Subcutaneous adipose tissue (tissue), 4 donors: ENCODE data around the gene RAD51B. TPM values are rescaled to one million over a fixed set of nuclear protein-coding genes. Genes with fewer than 3 reads are reported as not detected.

ENCODE experiments used
- total RNA-seq, 4 donors: library from RNA; depleted of rRNA; stranded (reverse); fragments of >200 nt; gene quantifications; one replicate each; pipeline ENCODE4 v1.1.0, GENCODE V29; 2016
- TF ChIP-seq, protein P1 (sequence below): fragments of 450-650 bp; IDR thresholded peaks from one replicate; pipeline ENCODE4 v1.5.1; 2016; ENCODE audit warnings: low read depth, mild to moderate bottlenecking, control low read depth, antibody characterized with exemption, moderate library complexity

Gene RAD51B
- total RNA-seq, 4 donors from 2014 or later = 9.7 to 24.1 (median 16.7) TPM

GRCh38 chr14:68074765-68075381 is 255.3 kb downstream of the RAD51B start:
- TF ChIP-seq, protein P1, sequence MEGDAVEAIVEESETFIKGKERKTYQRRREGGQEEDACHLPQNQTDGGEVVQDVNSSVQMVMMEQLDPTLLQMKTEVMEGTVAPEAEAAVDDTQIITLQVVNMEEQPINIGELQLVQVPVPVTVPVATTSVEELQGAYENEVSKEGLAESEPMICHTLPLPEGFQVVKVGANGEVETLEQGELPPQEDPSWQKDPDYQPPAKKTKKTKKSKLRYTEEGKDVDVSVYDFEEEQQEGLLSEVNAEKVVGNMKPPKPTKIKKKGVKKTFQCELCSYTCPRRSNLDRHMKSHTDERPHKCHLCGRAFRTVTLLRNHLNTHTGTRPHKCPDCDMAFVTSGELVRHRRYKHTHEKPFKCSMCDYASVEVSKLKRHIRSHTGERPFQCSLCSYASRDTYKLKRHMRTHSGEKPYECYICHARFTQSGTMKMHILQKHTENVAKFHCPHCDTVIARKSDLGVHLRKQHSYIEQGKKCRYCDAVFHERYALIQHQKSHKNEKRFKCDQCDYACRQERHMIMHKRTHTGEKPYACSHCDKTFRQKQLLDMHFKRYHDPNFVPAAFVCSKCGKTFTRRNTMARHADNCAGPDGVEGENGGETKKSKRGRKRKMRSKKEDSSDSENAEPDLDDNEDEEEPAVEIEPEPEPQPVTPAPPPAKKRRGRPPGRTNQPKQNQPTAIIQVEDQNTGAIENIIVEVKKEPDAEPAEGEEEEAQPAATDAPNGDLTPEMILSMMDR = no peak

DNA sequence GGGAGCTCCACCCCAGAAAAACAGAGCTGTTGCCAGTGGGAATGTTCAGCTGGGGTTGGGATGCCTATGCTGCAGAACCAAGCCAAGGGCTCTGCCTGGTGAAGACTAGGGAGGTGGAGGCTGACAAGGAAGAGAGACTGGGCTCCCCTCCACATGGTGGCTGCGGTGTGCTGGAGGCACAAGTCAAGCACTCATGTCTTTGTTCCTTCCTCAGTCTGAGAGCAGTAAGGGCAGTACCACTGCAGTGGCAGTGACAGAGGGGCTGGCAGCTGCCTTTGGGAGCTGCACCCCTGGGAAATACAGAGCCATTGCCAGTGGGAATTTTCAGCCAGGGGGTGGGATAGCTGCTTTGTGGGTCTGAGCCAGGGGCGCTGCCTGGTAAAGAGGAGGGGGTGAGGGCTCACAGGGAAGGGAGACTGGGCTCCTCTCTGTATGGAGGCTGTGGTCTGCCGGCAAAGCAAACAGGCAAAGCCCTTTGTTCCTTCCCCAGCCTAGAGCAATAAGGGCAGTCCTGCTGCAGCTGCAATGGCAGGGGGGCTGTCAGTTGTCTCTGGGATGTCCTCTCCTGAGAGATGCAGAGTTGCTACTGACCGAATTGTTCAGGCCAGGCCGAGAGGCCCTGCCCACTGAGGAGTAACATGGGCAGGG is 255.9 kb downstream of the RAD51B start:
- TF ChIP-seq, protein P1 = no peak

DNA sequence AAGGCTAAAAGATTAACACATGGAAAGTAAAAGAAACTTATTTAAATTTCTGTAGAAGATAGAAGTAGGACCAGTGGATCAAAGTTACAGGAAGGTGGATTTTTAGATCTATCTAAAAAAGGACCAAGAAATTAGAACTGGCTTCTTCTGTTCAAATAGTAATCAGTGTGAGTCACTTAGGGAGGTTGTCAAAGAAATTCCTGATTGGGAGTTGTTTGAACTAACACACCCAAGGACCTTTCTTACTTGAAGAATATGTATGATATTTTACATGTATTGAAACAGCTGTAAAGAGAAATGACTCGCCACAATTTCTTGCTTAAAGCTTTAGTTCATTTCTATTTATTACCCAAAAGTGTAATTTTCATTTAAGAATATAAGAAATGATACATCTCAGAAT is 256.9 kb downstream of the RAD51B start:
- TF ChIP-seq, protein P1 = no peak

- TF ChIP-seq, protein P1 = no peak
Measured at GRCh38 chr14:68079941-68080697, 260.5 kb downstream of the RAD51B start.

GRCh38 chr14:68081489-68081888 is 261.9 kb downstream of the RAD51B start:
- TF ChIP-seq, protein P1 = no peak

GRCh38 chr14:68082698-68083291 is 263.2 kb downstream of the RAD51B start:
- TF ChIP-seq, protein P1 = no peak

DNA sequence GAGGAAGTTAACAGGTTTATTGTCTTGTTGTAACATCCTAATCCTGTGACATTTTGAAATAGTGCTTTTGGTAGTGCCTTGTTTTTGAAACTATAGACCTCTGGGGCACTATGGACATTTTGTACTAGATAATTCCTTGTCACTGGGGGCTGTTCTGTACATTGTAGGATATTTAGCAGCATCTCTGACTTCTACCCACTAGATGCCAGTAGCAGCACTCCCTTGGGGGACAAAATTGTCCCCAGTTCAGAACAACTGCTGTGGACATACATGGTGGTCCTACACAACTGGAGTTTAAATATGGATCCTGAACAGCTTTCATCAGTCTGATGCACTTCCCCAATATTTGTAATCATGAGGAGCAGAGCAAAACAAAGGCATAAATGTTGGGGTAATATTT is 264.7 kb downstream of the RAD51B start:
- TF ChIP-seq, protein P1 = no peak
